ENCODE results near the gene TACC2. TPM values are rescaled to one million over a fixed set of nuclear protein-coding genes. Genes with fewer than 3 reads are reported as not detected.

The TACC2 gene
- total and polyA plus RNA-seq, 5 experiments from 2014 or later = not detected

GRCh38 chr10:122158362-122158761 lies 169.4 kb downstream of the TACC2 start:
- DNase-seq (no peak), ATAC-seq (no peak)
- H3K27ac Mint-ChIP-seq = no peak overlapping the region
- H3K4me1 Mint-ChIP-seq = peaks cover 0 to 5% (median 2%) of the 10 kb centered on the region in 4 donors
- no peaks in the 10 kb centered on the region for H3K9me3 Mint-ChIP-seq
- peaks cover 21 to 67% (median 35%) of the 10 kb centered on the region in 5 donors for H3K27me3 Mint-ChIP-seq
- H3K4me3 Mint-ChIP-seq = no peak overlapping the region
- POLR2A ChIA-PET = no interaction called here
- H3K36me3 Mint-ChIP-seq = no peaks in the 10 kb centered on the region

DNA sequence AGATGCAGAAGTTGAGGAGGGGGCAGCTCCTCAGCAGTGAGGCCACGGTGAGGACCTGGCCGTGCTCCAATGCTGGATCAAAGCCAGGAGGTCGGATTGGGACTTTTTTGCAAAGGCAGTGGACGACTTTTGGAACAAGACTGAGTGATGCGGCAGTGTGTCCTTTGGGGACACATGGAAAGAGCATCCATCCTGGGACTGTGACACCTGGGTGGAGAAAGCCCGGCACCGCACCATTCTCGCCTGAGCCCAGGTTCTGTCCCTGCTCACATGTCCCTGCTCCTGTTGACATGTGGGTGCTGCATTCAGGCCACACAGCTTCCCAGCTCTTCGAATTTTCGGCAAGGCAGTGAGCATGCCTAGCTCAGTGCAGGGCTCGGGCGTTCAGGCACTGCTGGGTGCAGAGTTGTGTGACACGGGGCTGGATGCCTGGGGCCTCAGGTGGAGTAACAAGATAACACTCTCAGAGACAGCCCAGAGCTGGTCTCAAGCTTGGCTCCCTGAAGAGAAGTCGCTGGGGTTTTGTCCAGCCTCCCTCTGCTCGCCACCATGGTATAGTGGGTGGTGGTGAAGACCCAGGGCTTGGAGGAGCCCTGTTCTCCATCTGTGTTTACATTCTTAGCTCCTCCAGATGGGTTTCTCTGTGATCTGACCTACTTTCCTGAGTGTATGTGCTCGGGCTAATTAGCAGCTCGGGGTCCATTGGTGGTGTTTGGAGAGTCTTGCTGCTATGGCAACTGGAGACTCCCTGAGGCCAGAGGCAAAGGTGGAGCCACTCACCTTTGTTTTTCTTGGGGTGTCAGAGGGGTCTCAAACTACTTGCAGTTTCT lies 170.4 kb downstream of the TACC2 start:
- H3K27ac Mint-ChIP-seq = no peak overlapping the region
- H3K9me3 Mint-ChIP-seq = no peaks in the 10 kb centered on the region
- DNase-seq = no peak
- peaks cover 3 to 13% (median 5%) of the 10 kb centered on the region in 4 donors for H3K4me1 Mint-ChIP-seq
- no peak overlapping the region for H3K4me3 Mint-ChIP-seq
- peaks cover 24 to 77% (median 38%) of the 10 kb centered on the region in 5 donors for H3K27me3 Mint-ChIP-seq
- ATAC-seq = no peak
- POLR2A ChIA-PET = no interaction called here
- no peaks in the 10 kb centered on the region for H3K36me3 Mint-ChIP-seq

GRCh38 chr10:122161795-122162194 lies 172.8 kb downstream of the TACC2 start:
- H3K4me1 Mint-ChIP-seq = peaks cover 8 to 15% (median 11%) of the 10 kb centered on the region in 4 donors
- no peak for ATAC-seq
- peaks cover 33 to 94% (median 57%) of the 10 kb centered on the region in 5 donors for H3K27me3 Mint-ChIP-seq
- peaks cover 0 to 2% (median 0%) of the 10 kb centered on the region in 9 donors for H3K9me3 Mint-ChIP-seq
- POLR2A ChIA-PET = no interaction called here
- H3K4me3 Mint-ChIP-seq = peak overlapping the region in 1 of 10 donors; percentile 29
- H3K36me3 Mint-ChIP-seq = no peaks in the 10 kb centered on the region
- no peak overlapping the region for H3K27ac Mint-ChIP-seq
- no peak for DNase-seq

DNA sequence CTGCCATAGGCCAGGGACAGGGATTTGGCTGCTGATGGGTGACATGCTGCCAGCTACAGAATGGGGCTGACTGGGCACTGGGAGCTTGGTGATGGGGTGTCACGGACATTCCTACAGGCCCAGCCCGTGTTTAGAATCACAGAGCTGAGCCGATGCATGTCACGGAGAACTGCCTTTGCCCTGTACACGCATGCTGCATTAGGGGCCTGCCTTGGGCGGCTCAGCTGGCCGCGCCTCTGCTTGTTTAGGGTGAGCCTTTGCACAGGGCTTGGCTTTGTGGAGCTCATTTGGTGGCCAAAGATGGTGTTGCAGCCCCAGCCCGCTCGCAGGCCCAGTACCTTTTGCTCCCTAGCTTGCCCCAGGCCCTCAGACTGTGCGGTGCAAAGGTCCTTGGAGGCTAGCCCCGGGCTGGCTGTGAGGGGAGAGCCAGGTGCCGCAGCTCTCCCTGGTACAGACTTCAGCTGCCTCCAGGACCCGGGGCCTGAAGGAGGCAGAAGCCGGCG lies 173.8 kb downstream of the TACC2 start:
- peaks cover 8 to 15% (median 11%) of the 10 kb centered on the region in 4 donors for H3K4me1 Mint-ChIP-seq
- H3K27ac Mint-ChIP-seq = no peak overlapping the region
- peaks cover 0 to 2% (median 0%) of the 10 kb centered on the region in 9 donors for H3K9me3 Mint-ChIP-seq
- POLR2A ChIA-PET = no interaction called here
- no peaks in the 10 kb centered on the region for H3K36me3 Mint-ChIP-seq
- peaks cover 40 to 94% (median 60%) of the 10 kb centered on the region in 5 donors for H3K27me3 Mint-ChIP-seq
- ATAC-seq = no peak
- DNase-seq = no peak
- peak overlapping the region in 3 of 10 donors; percentile 18 to 50 (median 19) for H3K4me3 Mint-ChIP-seq

GRCh38 chr10:122163174-122164022 lies 174.4 kb downstream of the TACC2 start:
- Mint-ChIP-seq H3K27ac (no peak overlapping the region), H3K27me3 (peaks cover 40 to 98% (median 59%) of the 10 kb centered on the region in 5 donors), H3K4me1 (peaks cover 8 to 15% (median 11%) of the 10 kb centered on the region in 4 donors), H3K9me3 (peaks cover 0 to 2% (median 0%) of the 10 kb centered on the region in 9 donors), H3K4me3 (peak overlapping the region in 5 of 10 donors; percentile 18 to 84 (median 59)), H3K36me3 (no peaks in the 10 kb centered on the region)
- DNase-seq (no peak), ATAC-seq (no peak)
- POLR2A ChIA-PET = no interaction called here

DNA sequence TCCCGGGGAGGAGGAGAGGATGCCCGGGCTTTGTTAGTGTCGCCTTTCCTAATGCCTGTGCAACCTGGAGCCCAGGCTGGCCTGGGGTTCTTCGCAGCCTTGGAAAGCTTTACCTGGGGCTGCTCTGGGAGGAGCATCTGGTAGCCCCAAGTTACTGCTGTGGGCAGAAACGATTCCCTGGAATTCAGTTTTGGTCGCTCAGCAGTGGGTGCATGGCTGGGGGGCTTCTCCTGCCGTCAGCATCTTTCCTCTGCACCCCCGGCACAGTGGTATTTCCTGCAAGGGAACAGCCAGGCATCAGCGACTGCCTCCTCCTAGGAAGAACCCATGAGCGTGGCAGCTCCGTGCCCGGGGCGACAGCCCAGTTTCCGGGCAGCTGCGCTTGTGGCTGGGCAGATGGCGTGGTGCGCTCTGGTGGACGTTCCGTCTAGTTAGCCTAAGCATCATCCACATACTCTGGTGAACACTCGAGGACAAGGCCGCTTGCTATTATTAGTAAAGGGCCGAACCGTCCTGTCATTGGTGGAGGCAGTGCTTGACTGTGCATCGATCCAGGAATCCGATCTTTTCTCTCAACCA lies 175.1 kb downstream of the TACC2 start:
- ATAC-seq = no peak
- Mint-ChIP-seq H3K4me1 (peaks cover 8 to 15% (median 11%) of the 10 kb centered on the region in 4 donors), H3K4me3 (peak overlapping the region in 8 of 10 donors; percentile 32 to 84 (median 56)), H3K27ac (no peak overlapping the region), H3K27me3 (peaks cover 35 to 91% (median 56%) of the 10 kb centered on the region in 5 donors), H3K36me3 (no peaks in the 10 kb centered on the region), H3K9me3 (peaks cover 0 to 2% (median 0%) of the 10 kb centered on the region in 9 donors)
- POLR2A ChIA-PET = no interaction called here
- DNase-seq = no peak

- Mint-ChIP-seq H3K27ac (no peak overlapping the region), H3K4me3 (peak overlapping the region in 5 of 10 donors; percentile 32 to 84 (median 58)), H3K9me3 (peaks cover 0 to 2% (median 0%) of the 10 kb centered on the region in 9 donors), H3K4me1 (peaks cover 8 to 15% (median 11%) of the 10 kb centered on the region in 4 donors), H3K36me3 (no peaks in the 10 kb centered on the region), H3K27me3 (peaks cover 36 to 87% (median 56%) of the 10 kb centered on the region in 5 donors)
- DNase-seq (no peak), ATAC-seq (no peak)
- POLR2A ChIA-PET = no interaction called here
These were observed 176.0 kb downstream of the TACC2 start for GRCh38 chr10:122164815-122165483.

DNA sequence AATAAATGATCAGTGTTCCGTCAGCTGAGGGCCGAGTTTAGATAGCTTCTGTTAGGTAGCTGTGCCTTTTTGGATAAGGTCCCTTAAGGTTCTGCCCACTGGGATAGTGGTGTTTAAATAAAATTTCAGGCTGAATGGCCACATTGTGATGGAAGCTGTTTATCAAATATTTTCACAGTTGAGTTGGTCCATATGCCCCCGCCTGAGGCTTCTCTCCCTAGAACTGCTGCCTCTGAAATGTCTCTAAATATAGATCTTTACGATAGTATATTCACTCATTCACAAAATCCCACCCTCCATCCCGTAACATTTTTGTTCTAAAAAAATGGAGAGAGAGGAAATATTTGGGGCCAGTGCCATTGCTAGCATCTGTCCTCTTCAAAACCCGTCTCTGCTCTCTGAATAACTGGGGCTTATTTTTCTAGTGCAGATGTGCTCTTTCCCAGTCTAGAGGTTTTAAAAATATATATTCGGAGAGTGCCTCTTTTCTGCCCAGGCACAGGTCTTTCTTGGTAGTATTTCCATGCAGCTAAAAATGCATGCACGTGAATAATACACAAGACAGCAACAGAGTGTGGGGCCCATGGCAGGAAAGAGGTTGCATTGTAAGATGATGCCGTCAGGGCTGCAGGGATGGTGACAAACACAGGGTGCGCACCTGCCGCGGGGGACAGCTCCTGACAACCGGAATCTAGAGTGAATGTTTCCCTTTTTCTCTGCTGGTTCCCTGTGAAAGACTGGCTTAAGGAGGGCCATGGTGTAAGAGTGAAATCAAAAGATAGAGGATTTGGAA lies 176.7 kb downstream of the TACC2 start:
- Mint-ChIP-seq H3K27ac (no peak overlapping the region), H3K9me3 (peaks cover 0 to 2% (median 0%) of the 10 kb centered on the region in 9 donors), H3K27me3 (peaks cover 37 to 87% (median 59%) of the 10 kb centered on the region in 5 donors), H3K4me3 (no peak overlapping the region), H3K4me1 (peaks cover 8 to 15% (median 11%) of the 10 kb centered on the region in 4 donors), H3K36me3 (no peaks in the 10 kb centered on the region)
- DNase-seq (no peak), ATAC-seq (no peak)
- POLR2A ChIA-PET = no interaction called here

DNA sequence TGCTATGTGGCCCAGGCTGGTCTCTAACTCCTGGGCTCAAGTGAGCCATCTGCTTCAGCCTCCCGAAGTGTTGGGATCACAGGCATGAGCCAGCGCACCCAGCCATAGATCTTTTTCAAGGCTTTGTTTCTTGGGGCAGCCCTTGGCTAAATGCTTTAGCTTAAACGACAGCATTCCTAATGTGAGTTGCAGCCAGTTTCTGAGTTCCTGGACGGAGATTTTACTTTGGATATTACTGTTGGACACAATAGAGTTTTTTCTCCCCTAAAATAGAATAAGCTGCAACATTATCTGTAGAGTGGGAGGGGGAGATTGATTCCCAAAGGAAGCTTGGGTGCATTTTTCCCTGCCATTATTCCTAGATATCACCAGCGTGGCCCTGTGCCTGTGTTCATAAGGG lies 179.1 kb downstream of the TACC2 start:
- peaks cover 30 to 86% (median 43%) of the 10 kb centered on the region in 5 donors for H3K27me3 Mint-ChIP-seq
- DNase-seq = no peak
- H3K27ac Mint-ChIP-seq = no peak overlapping the region
- no peak for ATAC-seq
- no peak overlapping the region for H3K4me3 Mint-ChIP-seq
- H3K4me1 Mint-ChIP-seq = peaks cover 8 to 13% (median 9%) of the 10 kb centered on the region in 4 donors
- POLR2A ChIA-PET = no interaction called here
- peaks cover 0 to 2% (median 0%) of the 10 kb centered on the region in 9 donors for H3K9me3 Mint-ChIP-seq
- peaks cover 0 to 2% (median 0%) of the 10 kb centered on the region in 3 donors for H3K36me3 Mint-ChIP-seq

- Mint-ChIP-seq H3K9me3 (peaks cover 0 to 2% (median 0%) of the 10 kb centered on the region in 9 donors), H3K27me3 (peaks cover 29 to 86% (median 43%) of the 10 kb centered on the region in 5 donors), H3K4me3 (no peak overlapping the region), H3K4me1 (peaks cover 8 to 9% (median 8%) of the 10 kb centered on the region in 4 donors), H3K27ac (no peak overlapping the region), H3K36me3 (peaks cover 0 to 2% (median 0%) of the 10 kb centered on the region in 3 donors)
- ATAC-seq (no peak), DNase-seq (no peak)
- POLR2A ChIA-PET = no interaction called here
These were observed 179.8 kb downstream of the TACC2 start for GRCh38 chr10:122168598-122169394.

- DNase-seq = no peak
- POLR2A ChIA-PET = no interaction called here
- Mint-ChIP-seq H3K4me3 (no peak overlapping the region), H3K4me1 (no peaks in the 10 kb centered on the region), H3K9me3 (peaks cover 0 to 2% (median 0%) of the 10 kb centered on the region in 9 donors), H3K27ac (no peak overlapping the region), H3K27me3 (peaks cover 19 to 74% (median 38%) of the 10 kb centered on the region in 5 donors), H3K36me3 (peaks cover 0 to 2% (median 0%) of the 10 kb centered on the region in 3 donors)
- ATAC-seq = no peak
These were observed 181.8 kb downstream of the TACC2 start for GRCh38 chr10:122170802-122171201.
